Measurements from ENCODE around the gene ADAMTS17.

GRCh38 chr15:100292010-100292409 lies 49.8 kb downstream of the ADAMTS17 start:
- TF ChIP-seq EP300 (IDR thresholded peaks at IDR 0.05; ENCODE audit: low read length): no peak
- TF ChIP-seq POLR2A (conservative IDR thresholded peaks at IDR 0.05): no peak
